ENCODE results near the gene CD151. TPM values are rescaled to one million over a fixed set of nuclear protein-coding genes. Genes with fewer than 3 reads are reported as not detected.

CD151 gene
- total RNA-seq, 1 experiment from 2014 or later, result 302 TPM

DNA sequence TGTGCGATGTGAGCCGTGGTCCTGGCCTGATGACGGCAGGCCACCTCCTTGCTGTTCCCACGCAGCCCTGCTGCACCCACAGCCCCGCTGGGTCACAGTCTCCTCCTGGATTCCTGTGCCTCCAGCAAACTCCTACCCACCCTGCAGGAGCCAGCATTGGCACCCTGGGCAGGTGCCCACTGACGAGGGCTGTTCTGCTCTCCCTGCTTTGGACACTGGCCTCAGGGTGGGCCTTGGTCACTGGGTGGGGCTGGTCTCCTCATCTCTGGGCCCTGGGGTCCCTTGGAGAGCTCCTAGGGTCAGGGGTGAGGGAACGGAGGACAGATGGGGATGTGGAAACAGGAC, 22.6 kb downstream of the CD151 start:
- no peak for DNase-seq (ENCODE audit: extremely low read depth, low read depth)

DNA sequence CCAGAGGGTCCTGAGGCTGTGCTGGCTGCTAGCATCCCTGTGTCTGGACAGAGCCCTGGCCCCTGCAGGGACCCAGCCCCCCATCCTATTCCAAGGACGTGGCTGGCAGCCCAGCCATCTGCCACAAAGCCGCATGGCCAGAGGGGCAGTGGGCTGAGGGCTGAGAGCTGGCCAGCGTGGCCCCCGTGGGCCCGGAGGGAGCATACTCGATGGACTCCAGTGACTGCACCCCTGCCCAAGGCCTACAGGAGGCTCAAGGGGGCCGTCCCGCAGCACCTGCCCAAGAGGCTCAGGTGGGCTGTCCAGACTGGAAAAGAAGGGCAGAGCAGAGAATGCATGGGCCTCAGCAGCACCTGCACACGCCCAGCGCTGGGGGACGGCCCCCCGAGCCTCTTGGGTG, 23.0 kb downstream of the CD151 start:
- DNase-seq (ENCODE audit: extremely low read depth, low read depth), result no peak

DNA sequence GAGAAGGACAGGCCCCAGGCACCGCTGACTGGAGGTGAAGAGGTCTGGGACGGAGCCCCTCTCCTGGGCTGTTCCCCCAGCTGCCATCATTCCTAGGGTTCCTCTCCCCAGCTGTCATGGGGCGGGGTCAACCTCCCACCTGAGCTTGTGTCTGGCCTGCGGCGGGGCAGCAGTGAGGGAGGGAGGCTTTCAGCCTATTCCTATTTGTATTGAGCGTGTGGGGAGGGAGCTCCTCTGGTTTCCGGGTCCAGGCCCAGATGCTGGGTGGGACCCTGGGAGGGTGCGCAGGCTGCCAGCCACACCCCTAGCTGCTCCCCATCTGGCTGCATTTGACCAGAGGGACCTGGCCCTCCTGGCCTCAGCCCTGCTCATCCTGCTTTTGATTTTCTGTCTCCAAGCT, 23.6 kb downstream of the CD151 start:
- DNase-seq (ENCODE audit: extremely low read depth, low read depth), result no peak

DNA sequence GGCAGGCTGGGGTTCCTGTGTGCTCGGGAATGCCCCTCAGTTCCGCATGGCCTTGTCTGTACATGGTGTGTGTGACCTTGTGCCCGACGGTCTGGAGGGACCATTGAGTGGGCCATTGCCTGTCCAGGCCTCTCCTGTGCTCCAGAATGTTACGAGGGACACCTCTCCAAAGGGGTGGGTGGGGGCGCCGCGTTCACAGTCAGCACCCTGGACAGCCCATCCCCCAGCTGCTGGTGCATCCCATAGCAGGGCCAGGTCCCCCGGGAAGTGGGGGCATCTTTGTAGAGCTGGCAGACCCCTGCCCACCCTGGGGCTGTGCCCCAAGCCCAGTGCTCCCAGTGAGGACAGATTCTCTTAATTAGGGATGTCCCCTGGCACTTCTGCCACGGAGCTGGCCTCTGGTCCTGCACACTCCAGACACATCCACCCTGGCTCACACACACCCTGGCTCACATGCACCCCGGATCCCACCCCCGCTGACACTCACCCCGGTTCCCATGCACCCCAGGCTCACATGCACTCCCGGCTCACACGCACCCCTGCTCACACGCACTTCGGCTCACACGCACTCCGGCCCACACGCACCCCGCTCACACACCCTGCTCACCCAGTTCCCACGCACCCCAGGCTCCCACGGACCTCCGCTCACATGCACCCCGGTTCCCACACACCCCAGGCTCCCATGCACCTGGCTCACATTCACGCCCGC, 25.5 kb downstream of the CD151 start:
- no peak for DNase-seq (ENCODE audit: extremely low read depth, low read depth)

DNA sequence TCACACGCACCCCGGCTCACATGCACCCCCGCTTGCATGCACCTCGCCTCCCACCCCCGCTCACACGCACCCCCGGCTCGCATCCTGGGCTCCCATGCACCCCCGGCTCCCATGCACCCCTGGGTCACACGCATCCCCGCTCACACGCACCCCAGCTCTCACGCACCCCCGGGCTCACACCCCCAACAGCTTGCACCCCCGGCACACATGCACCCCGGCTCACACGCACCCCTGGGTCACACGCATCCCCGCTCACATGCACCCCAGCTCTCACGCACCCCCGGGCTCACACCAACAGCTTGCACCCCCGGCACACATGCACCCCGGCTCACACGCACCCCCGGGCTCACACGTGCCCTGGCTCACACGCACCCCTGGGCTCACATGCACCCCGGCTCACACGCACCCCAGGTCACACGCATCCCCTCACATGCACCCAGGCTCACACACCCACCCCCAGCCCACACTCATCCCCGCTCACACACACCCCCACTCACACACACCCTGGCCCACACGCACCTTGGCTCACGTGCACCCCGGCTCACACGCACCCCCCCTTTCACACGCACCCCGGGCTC, 26.1 kb downstream of the CD151 start:
- DNase-seq (ENCODE audit: extremely low read depth, low read depth), result no peak

DNA sequence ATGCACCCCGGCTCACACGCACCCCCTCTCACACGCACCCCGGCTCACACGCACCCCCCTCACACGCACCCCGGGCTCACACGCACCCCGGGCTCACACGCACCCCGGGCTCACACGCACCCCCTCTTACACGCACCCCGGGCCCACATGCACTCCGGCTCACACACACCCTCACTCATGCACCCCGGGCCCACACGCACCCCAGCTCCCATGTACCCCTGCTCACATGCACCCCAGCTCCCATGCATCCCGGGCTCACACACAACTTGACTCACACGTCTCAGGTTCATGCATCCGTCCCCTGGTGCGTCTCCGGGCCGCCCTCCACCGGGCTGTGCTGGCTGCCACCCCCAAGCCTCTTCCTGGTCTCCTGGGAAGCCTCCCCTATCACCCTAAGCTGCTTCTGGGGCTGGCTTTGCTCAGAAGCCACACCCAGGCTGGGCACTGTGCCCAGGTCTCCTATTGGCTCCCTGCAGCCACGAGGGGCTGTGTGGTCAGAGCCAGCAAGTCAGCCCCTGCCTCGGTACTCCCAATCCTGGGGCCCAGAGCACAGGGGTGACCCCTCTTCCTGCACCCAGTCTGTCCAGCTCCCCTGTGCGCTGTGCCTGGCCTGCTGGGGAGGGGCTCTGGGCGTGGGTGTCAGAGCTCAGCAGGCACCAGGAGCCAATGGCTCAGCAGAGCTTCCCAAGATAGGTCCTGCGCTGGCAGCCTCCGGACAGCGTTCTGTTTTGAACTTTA, 26.8 kb downstream of the CD151 start:
- DNase-seq (ENCODE audit: extremely low read depth, low read depth), result no peak

DNA sequence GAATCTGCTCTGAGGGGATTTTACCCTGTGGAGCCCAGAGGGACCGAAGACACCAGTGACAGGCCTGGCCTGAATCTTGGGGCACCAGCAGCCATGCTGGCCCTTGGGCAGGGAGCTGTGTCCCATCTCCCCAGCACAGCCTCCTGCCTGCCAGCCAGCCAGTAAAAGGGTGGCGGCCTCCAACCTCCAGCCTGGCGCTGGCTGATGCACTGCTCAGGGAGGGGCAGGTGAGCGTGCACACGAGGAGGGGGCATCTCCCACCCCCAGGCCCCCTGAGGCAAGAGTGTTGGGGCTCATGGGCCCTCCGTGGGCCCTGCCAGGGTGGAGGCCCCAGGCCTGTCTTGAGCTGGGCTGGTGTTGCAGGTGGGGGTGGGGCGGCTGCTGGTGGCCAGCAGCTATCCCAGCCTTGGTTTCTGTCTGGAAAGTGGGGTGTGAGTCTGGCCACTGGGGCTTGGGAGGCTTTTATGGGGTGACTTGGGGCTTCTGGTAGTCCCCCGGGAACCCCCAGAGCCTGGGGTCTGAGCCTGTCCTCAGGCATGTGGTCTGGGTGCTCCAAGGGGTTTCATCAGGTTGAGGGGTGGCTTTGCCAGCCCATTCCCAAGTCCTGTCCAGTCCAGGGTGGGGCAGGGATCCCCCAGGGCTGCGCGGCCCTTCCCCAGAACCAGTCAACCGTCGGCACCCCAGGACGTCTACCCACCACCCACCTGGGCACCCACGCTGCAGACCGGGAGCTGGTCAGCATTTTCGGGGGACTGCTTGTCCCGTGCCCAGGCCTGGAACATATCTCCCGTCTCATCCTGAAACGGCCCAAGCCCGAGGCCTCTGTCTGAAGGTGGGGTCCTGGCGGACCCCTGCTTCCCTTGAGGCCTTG, 27.7 kb downstream of the CD151 start:
- no peak for DNase-seq (ENCODE audit: extremely low read depth, low read depth)

DNA sequence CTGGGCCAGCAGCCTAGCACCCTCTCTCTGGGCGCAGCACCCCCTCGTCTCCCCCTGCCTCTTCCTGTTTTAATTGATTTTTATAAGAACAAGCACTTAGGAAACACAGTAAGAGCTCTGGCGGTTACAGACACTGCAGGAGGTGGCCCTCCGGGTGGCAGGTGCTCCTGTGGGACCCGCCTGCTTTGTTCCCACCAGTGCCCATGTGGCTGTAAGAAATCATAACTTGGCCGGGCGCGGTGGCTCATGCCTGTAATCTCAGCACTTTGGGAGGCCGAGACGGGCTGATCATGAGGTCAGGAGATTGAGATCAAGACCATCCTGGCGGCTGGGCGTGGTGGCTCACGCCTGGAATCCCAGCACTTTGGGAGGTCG, 28.3 kb downstream of the CD151 start:
- DNase-seq (ENCODE audit: extremely low read depth, low read depth), result no peak

DNA sequence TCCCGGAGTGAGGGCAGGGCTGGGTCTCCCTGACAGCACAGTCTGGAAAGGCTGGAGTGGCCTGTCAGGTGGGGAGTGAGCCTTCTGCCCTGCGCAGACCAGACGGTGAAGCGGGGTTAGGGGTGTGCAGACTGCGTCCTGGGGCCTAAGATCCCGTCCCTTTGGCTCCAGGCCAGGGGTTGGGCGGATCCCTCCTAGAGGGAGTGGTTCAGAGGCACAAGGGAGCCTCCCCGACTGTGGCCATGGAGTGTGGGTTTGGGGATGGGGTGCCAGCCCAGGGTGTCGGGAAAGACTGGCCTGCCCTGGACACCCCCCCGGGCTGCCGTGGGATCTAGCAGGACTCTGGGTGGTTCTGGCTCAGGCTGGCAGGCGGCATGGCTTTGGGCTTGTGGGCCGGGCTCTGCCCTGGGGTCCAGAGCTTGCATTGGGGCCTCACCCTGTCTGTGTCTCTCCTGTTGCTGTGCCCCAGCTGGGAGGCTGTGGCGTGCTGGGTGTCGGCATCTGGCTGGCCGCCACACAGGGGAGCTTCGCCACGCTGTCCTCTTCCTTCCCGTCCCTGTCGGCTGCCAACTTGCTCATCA, 29.4 kb downstream of the CD151 start:
- DNase-seq (ENCODE audit: extremely low read depth, low read depth), result no peak

DNA sequence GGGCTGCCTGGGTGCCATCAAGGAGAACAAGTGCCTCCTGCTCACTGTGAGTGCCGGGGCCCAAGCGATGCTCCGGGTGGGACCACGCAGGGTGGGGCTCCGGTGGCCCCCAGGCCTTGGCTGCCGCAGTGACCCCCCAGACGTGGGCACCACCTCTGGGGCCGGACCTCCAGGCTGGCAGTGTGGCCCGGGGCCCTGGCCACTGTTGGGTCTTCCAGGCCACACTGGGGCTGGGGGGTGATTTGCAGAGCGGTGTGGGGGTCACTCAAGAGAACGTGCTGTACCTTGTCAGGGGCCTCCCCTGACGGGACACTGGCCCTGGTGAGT, 29.9 kb downstream of the CD151 start:
- no peak for DNase-seq (ENCODE audit: extremely low read depth, low read depth)

DNA sequence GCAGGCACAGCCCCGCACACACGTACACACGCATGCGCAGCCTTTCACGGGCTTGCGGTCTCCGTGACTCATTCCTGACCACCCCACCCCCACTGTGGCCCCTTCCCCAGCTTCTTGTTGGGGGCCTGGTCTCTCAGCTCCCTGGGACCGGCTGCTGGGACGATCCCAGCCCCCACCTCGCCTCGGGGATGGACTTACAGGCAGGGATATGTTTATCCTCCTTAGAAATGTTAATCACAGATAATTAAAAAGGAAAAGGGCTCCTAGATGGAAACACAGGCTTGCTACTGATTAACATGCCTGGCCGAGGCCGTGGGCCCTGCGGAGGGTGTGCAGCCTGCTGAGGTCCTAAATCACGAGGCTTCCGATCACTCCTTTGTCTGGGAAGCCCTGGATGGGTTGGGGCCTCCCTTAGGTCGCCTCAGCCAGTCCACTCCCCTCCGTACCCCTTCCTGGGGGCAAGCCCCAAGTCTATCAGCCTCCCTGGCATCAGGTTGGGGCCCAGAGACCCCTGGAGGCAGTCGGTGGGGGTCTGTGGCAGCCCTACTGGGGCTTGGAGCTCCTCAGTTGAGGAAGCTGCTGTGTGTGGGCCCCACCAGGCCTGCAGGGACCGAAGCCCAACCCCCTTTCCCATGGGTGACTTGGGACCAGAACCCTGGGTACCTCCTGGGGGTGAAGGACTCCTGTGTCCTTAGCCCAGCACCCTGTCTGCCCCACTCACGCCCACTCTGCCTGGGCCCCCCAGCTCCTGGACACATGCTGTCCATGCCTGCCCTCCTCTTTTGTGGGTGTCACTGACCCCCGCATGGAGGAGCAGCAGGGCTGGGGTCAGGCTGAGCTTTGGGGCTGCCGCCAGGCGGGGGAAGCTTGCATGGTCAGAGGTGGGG, 30.5 kb downstream of the CD151 start:
- no peak for DNase-seq (ENCODE audit: extremely low read depth, low read depth)

DNA sequence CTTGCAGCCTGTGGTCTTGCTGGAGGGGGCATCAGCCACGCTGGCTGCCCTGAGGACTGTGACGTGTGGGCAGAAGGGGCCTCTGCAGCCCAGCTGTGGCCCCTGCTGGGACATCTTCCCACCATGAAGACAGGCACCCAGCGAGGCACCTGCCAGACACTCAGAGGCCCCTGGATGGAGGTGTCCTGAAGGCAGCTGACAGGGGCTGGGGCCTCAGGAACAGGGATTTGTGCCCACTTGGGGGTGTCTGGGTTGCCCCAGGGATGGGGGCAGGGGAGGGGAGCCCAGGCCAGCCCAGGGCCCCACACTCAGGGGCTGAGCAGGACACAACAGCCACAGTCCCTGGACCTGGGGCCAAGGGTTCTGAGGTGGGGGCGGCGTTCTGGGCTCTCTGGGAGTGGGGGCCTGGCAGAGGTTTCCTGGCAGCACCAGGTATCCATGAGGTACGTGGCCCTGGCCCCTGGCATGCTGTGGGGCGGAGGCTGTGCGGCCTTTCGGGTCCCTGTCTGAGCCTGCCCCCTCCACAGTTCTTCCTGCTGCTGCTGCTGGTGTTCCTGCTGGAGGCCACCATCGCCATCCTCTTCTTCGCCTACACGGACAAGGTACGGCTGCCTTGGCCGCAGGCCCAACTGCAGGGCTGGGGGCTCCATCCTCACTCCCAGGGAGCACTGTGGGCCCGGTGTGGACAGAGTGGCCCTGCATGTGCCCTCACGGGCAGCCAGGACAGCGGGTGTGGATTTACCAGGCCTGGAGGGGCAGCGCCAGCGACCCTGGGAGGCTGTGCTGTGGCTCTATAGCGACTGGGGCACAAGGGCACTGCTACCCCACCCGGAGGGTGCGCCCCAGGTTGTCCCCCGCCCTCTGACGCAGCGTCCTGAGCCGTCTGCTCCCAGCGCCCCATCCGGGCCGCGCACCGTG, 31.4 kb downstream of the CD151 start:
- no peak for DNase-seq (ENCODE audit: extremely low read depth, low read depth)

DNA sequence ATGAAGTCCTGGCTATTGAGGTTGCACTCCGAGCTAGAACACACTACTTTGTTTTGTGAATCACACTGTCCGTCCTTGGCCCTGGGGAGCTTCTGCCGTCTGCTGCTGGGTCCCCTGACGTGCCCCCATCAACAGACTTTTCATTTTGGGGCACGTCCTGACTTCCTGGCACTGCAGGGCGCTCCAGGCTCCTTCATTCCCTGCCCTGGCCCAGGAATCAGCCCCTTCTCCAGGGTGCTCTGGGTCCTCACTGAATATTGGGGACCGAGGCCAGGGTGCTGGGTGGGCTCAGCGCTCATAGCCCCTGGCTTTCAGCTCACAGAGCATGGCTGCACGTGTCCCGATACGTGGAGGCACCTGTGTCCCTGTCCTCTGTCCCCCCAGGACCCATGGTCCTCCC, 32.1 kb downstream of the CD151 start:
- DNase-seq (ENCODE audit: extremely low read depth, low read depth), result no peak

DNA sequence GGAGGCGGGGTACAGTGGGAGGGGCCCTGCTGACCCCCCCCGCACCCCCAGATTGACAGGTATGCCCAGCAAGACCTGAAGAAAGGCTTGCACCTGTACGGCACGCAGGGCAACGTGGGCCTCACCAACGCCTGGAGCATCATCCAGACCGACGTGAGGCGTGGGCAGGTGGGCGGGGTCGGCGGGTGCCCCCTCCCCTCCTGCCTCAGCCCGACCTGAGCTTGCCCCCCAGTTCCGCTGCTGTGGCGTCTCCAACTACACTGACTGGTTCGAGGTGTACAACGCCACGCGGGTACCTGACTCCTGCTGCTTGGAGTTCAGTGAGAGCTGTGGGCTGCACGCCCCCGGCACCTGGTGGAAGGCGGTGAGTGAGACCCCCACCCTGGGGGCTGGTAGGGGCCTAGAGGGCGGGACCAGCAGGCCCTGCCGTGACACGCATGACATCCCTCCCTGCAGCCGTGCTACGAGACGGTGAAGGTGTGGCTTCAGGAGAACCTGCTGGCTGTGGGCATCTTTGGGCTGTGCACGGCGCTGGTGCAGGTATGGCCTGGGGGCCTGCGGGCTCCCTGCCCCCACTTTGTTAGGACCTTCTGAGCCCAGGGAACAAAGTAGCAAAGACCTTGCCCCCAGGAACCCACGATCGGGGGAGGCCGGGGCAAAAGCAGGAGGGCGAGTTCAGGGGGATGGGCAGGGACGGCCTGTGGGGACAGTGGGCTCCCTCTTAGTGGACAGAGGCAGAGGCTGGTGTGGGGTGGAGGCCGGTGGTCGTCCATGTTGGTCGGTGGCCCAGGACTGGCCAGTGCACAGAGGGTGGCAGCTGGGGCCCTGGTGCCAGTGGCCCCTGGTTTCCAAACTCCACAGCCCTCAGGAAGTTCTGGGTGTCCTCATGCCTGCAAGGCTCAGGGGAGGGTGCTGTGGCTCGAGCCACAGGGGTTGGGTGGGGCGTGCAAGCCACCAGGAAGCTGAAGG, 33.0 kb downstream of the CD151 start:
- DNase-seq (ENCODE audit: extremely low read depth, low read depth), result no peak

DNA sequence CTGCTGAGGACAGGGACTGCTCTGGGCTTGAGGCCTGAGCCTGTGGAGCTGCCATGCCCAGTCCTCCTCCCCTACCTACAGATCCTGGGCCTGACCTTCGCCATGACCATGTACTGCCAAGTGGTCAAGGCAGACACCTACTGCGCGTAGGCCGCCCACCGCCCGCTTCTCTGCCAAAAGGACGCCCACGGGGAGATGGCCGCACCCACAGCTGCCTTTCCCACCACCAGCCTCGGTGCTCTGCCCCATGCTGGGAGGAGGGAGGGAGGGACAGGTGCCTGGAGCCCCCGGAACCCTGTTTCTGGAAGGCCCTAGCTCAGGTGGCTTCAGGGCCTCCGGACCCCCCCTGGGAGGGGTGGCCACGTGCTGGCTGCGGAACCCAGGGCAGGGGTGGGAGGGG, 33.7 kb downstream of the CD151 start:
- DNase-seq (ENCODE audit: extremely low read depth, low read depth), result no peak

DNA sequence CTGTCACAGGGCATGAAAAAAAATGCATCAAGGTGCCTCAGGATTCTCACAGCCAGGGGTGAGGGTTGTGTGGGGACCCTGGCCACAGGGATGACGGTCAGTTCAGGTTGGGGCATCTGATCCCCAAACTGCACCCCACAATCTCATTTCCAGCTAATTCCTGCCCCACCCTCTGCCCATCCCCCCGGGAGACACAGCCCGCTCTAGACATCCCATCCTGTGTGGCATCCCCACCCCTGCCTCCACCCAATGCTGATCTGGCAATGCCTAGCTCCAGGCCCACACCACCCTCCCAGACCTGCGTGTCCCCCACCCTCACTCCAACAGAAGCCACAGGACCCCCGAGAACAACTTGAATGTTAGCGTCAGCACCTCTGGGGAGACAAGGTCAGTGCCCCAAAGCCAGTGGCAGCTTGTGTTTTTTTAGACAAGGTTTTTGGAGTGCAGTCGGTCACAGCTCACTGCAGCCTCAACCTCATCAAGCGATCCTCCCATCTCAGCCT, 35.2 kb downstream of the CD151 start:
- DNase-seq (ENCODE audit: extremely low read depth, low read depth), result no peak

DNA sequence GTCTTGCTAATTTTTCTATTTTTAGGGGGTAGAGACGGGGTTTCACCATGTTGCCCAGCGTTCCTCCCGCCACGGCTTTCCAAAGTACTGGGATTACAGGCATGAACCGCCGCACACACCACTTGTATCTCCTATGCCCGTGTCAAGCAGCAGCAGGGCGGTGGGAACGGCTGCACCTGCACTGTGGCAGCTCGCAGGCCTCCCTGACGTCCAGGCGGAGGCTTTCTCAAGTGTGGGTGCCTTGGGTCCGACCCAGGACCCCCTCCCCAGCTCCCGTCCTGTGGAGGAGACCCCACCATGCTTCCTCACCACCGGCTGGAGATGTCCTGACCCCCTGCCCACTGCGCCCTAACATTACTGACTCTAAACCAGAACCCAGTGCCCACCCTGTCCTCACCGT, 35.6 kb downstream of the CD151 start:
- no peak for DNase-seq (ENCODE audit: extremely low read depth, low read depth)

DNA sequence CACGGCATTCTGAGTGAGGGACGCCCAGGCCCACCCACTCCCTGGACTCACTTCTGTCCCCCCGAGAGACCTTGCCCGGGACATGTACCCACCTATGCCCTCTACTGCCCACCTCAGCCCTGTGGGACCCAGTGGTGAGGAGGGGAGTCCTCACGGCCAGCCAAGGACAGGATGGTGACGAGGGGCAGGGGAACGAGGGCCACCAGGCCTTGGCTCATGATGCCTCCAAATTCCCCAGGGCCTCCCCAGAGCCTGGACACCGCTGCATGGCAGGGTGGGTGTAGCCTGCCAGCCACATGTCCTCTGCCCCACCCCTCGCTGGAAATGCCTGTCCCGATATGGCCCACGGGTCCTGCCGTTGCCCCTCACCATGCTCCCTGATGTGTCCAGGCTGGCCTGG, 36.0 kb downstream of the CD151 start:
- no peak for DNase-seq (ENCODE audit: extremely low read depth, low read depth)
